ENCODE measurements around the gene CRTAP.
"Not testable (repeated sequence)": the region's sequence is repeated elsewhere in the genome, so short reads cannot be mapped to it uniquely, and the experiment has no call there.

CRTAP gene

GRCh38 chr3:33173103-33173502 lies 59.3 kb downstream of the CRTAP start:
- FAIRE-seq (no peak), DNase-seq (ENCODE audit: low spot score) (no peak)

GRCh38 chr3:33173672-33174071 lies 59.9 kb downstream of the CRTAP start:
- DNase-seq (ENCODE audit: low spot score): no peak
- no peak for FAIRE-seq

GRCh38 chr3:33174095-33174494 lies 60.3 kb downstream of the CRTAP start:
- no peak for DNase-seq (ENCODE audit: low spot score)
- FAIRE-seq: no peak

- no peak for DNase-seq (ENCODE audit: low spot score)
Observed at GRCh38 chr3:33174711-33175414, 61.0 kb downstream of the CRTAP start.

GRCh38 chr3:33179132-33179531 lies 65.3 kb downstream of the CRTAP start:
- FAIRE-seq (no peak), DNase-seq (ENCODE audit: low spot score) (no peak)

More at GRCh38 chr3:33174711-33175414, 61.0 kb downstream of the CRTAP start:
- FAIRE-seq: no peak

- FAIRE-seq: no peak
Observed at GRCh38 chr3:33181229-33181628, 67.4 kb downstream of the CRTAP start.

GRCh38 chr3:33181641-33182040 lies 67.8 kb downstream of the CRTAP start:
- not testable (repeated sequence) for DNase-seq (ENCODE audit: low spot score); FAIRE-seq

More at GRCh38 chr3:33181229-33181628, 67.4 kb downstream of the CRTAP start:
- DNase-seq (ENCODE audit: low spot score): no peak

- FAIRE-seq: no peak
- DNase-seq (ENCODE audit: low spot score): no peak
Observed at GRCh38 chr3:33184863-33185262, 71.0 kb downstream of the CRTAP start.

- DNase-seq (ENCODE audit: low spot score) (peak; percentile 26), FAIRE-seq (no peak)
Observed at GRCh38 chr3:33186524-33187367, 72.9 kb downstream of the CRTAP start.

- FAIRE-seq (no peak), DNase-seq (ENCODE audit: low spot score) (no peak)
Observed at GRCh38 chr3:33187368-33187634, 73.5 kb downstream of the CRTAP start.

GRCh38 chr3:33194303-33194702 lies 80.5 kb downstream of the CRTAP start:
- FAIRE-seq (no peak), DNase-seq (ENCODE audit: low spot score) (no peak)

- DNase-seq (ENCODE audit: low spot score): no peak
- no peak for FAIRE-seq
Observed at GRCh38 chr3:33196538-33196937, 82.7 kb downstream of the CRTAP start.
